ENCODE data around the gene AADACL2. TPM values are rescaled to one million over a fixed set of nuclear protein-coding genes. Genes with fewer than 3 reads are reported as not detected.

Gene AADACL2
- total RNA-seq, 1 experiment from 2014 or later = not detected

DNA sequence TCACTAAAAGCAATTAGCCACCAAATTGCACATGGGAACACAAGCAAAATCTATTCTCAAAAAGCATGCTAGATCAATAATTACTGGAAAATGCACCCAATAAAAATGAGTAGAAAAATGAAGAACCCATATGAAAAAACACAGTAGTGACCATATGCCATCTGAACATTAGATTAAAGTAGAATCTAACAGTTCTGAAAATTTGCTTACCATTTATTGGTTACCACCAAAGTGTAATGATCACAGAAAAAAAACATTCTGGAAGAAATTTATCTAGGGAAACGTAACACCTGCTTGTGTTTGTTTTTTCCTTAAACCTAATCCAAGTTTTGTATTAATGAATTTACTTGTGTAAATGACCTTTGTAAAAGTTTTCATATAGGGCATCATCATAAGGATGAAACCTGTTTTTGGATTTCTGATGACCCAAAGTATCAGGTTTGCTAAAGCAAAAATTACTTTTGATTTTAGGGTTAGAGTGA is 42.6 kb downstream of the AADACL2 start:
- no peak overlapping the region for H2AFZ ChIP-seq (ENCODE audit: low read length)
- no peak overlapping the region for H3K56ac ChIP-seq (ENCODE audit: insufficient read length, low read depth, low read length)
- no peak overlapping the region for H3T11ph ChIP-seq (ENCODE audit: low read length)
- no peaks in the 10 kb centered on the region for H3K9me3 ChIP-seq (ENCODE audit: control insufficient read depth, low read depth, low read length)
- no peak overlapping the region for H2BK12ac ChIP-seq (ENCODE audit: insufficient read length, low read depth, low read length)
- H4K5ac ChIP-seq (ENCODE audit: insufficient read length, low read depth, low read length) = no peak overlapping the region
- no peak overlapping the region for H3K23ac ChIP-seq (ENCODE audit: insufficient read length, low read depth, low read length)
- H2BK20ac ChIP-seq (ENCODE audit: low read depth, low read length, poor library complexity, severe bottlenecking) = no peak overlapping the region
- H3K4me2 ChIP-seq (ENCODE audit: insufficient read depth, insufficient read length, low read length) = no peak overlapping the region
- H3K79me1 ChIP-seq (ENCODE audit: insufficient read depth, low read depth, low read length, poor library complexity, severe bottlenecking) = no peaks in the 10 kb centered on the region
- no CpG with 5 or more reads among the region's 1 CpG for WGBS (ENCODE audit: extremely low coverage, insufficient read length, low lambda C conversion rate)
- H3K14ac ChIP-seq (ENCODE audit: insufficient read depth, low read length) = no peak overlapping the region
- H3K9me3 Mint-ChIP-seq = no peaks in the 10 kb centered on the region
- no peak for DNase-seq
- no peak overlapping the region for H2BK5ac ChIP-seq (ENCODE audit: insufficient read length, low read length)
- H4K91ac ChIP-seq (ENCODE audit: insufficient read length, low read depth, low read length) = no peak overlapping the region
- H3K4ac ChIP-seq (ENCODE audit: low read depth, low read length) = no peak overlapping the region
- no peaks in the 10 kb centered on the region for H3K27me3 ChIP-seq (ENCODE audit: insufficient read depth, low read length)
- no peaks in the 10 kb centered on the region for H3K4me1 ChIP-seq (ENCODE audit: insufficient read depth, low read length)
- no peak overlapping the region for H2BK15ac ChIP-seq (ENCODE audit: low read depth, low read length)
- H3K4me3 Mint-ChIP-seq = no peak overlapping the region
- no peaks in the 10 kb centered on the region for H3K79me2 ChIP-seq (ENCODE audit: insufficient read depth, low read length)
- no peak overlapping the region for H3K27ac ChIP-seq (ENCODE audit: insufficient read length, low read depth, low read length)
- H4K8ac ChIP-seq (replicated peaks; ENCODE audit: insufficient read length, low read depth, low read length) = no peak overlapping the region
- no peak overlapping the region for H3K18ac ChIP-seq (ENCODE audit: insufficient read length, low read depth, low read length)
- no peak overlapping the region for H3K9ac ChIP-seq (ENCODE audit: extremely low read depth, insufficient read length, low read length)
- no peaks in the 10 kb centered on the region for H3K27me3 Mint-ChIP-seq (ENCODE audit: low read depth)
- TF ChIP-seq, protein P1, sequence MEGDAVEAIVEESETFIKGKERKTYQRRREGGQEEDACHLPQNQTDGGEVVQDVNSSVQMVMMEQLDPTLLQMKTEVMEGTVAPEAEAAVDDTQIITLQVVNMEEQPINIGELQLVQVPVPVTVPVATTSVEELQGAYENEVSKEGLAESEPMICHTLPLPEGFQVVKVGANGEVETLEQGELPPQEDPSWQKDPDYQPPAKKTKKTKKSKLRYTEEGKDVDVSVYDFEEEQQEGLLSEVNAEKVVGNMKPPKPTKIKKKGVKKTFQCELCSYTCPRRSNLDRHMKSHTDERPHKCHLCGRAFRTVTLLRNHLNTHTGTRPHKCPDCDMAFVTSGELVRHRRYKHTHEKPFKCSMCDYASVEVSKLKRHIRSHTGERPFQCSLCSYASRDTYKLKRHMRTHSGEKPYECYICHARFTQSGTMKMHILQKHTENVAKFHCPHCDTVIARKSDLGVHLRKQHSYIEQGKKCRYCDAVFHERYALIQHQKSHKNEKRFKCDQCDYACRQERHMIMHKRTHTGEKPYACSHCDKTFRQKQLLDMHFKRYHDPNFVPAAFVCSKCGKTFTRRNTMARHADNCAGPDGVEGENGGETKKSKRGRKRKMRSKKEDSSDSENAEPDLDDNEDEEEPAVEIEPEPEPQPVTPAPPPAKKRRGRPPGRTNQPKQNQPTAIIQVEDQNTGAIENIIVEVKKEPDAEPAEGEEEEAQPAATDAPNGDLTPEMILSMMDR (conservative IDR thresholded peaks at IDR 0.05) = no peak
- no peak overlapping the region for H2BK120ac ChIP-seq (ENCODE audit: low read depth, low read length, poor library complexity, severe bottlenecking)
- no peaks in the 10 kb centered on the region for H4K20me1 ChIP-seq (ENCODE audit: control insufficient read depth, insufficient read depth, insufficient read length)
- no peaks in the 10 kb centered on the region for H3K36me3 Mint-ChIP-seq (ENCODE audit: insufficient read depth in 1 of 3, low read depth in 3 of 3)
- H3K23me2 ChIP-seq (ENCODE audit: insufficient read length, low read depth, low read length, poor library complexity, severe bottlenecking) = no peaks in the 10 kb centered on the region
- H3K27ac Mint-ChIP-seq = no peak overlapping the region
- peaks cover 0 to 2% of the 10 kb centered on the region in 2 experiments; a peak in 1 of 4 replicates for H3K4me1 Mint-ChIP-seq
- no peak overlapping the region for H2AK5ac ChIP-seq (ENCODE audit: insufficient read length, low read length)
